GM19099 (cell line): ENCODE data around the gene HES2.

Experiments used
- POLR2A ChIP-seq: IDR thresholded peaks from 3 replicates; pipeline ENCODE4 v1.6.1; 2011; ENCODE audit warnings: low read depth; ENCODE audit not compliant: insufficient read length; ENCODE audit errors: extremely low read depth

HES2 gene

GRCh38 chr1:6419804-6420453, at the start of gene HES2:
Gene HES2 (minus strand): TSS chr1:6419919. CDS start chr1:6419820, 99 bp downstream.
- no peak for TF ChIP-seq POLR2A

- TF ChIP-seq POLR2A: no peak
These were observed 49.2 kb upstream of the HES2 start for GRCh38 chr1:6468729-6469461.

- TF ChIP-seq POLR2A: no peak
These were observed 48.3 kb upstream of the HES2 start for GRCh38 chr1:6467744-6468688.

- no peak for TF ChIP-seq POLR2A
These were observed 47.5 kb upstream of the HES2 start for GRCh38 chr1:6467224-6467623.

- no peak for TF ChIP-seq POLR2A
These were observed 47.0 kb upstream of the HES2 start for GRCh38 chr1:6466751-6467150.

- TF ChIP-seq POLR2A: no peak
These were observed 46.3 kb upstream of the HES2 start, which contains the start of gene TNFRSF25 for GRCh38 chr1:6466023-6466422. Gene TNFRSF25 (minus strand): TSS chr1:6466173. CDS start chr1:6466107, 66 bp downstream.

GRCh38 chr1:6465461-6466005, 45.8 kb upstream of the HES2 start:
- TF ChIP-seq POLR2A: no peak

- TF ChIP-seq POLR2A: no peak
These were observed 45.2 kb upstream of the HES2 start for GRCh38 chr1:6464915-6465314.

- no peak for TF ChIP-seq POLR2A
These were observed 44.8 kb upstream of the HES2 start for GRCh38 chr1:6464514-6464836.

- TF ChIP-seq POLR2A: no peak
These were observed 43.3 kb upstream of the HES2 start for GRCh38 chr1:6463120-6463412.

GRCh38 chr1:6462412-6463119, 42.8 kb upstream of the HES2 start:
- no peak for TF ChIP-seq POLR2A

- TF ChIP-seq POLR2A: no peak
These were observed 42.1 kb upstream of the HES2 start for GRCh38 chr1:6461538-6462411.

- TF ChIP-seq POLR2A: no peak
These were observed 41.4 kb upstream of the HES2 start for GRCh38 chr1:6461051-6461530.
